ENCODE results near the gene EZH2. TPM values are rescaled to one million over a fixed set of nuclear protein-coding genes. Genes with fewer than 3 reads are reported as not detected.

EZH2 gene
- total RNA-seq, 2 donors from 2014 or later, result 73.2 to 77.5 TPM

- Mint-ChIP-seq H3K9me3 (no peaks in the 10 kb centered on the region), H3K27me3 (no peaks in the 10 kb centered on the region), H3K27ac (no peak overlapping the region), H3K4me3 (no peak overlapping the region), H3K36me3 (ENCODE audit: low read depth) (peaks cover 90% of the 10 kb centered on the region), H3K4me1 (no peaks in the 10 kb centered on the region)
- no peak for ATAC-seq (replicated peaks)
These were observed 59.2 kb downstream of the EZH2 start for GRCh38 chr7:148824864-148825263.

GRCh38 chr7:148821422-148821821 is 62.7 kb downstream of the EZH2 start:
- H3K27ac Mint-ChIP-seq, result no peak overlapping the region
- H3K4me3 Mint-ChIP-seq, result no peak overlapping the region
- H3K36me3 Mint-ChIP-seq (ENCODE audit: low read depth), result peaks cover 91% of the 10 kb centered on the region
- no peaks in the 10 kb centered on the region for H3K27me3 Mint-ChIP-seq
- no peaks in the 10 kb centered on the region for H3K9me3 Mint-ChIP-seq
- no peak for ATAC-seq (replicated peaks)
- no peaks in the 10 kb centered on the region for H3K4me1 Mint-ChIP-seq

GRCh38 chr7:148819697-148820360 is 64.3 kb downstream of the EZH2 start:
- Mint-ChIP-seq H3K4me3 (no peak overlapping the region), H3K27ac (no peak overlapping the region), H3K27me3 (no peaks in the 10 kb centered on the region), H3K9me3 (no peaks in the 10 kb centered on the region), H3K36me3 (ENCODE audit: low read depth) (peaks cover 91% of the 10 kb centered on the region), H3K4me1 (no peaks in the 10 kb centered on the region)
- ATAC-seq (replicated peaks), result no peak

- ATAC-seq (replicated peaks), result no peak
- H3K27me3 Mint-ChIP-seq, result no peaks in the 10 kb centered on the region
- no peak overlapping the region for H3K27ac Mint-ChIP-seq
- H3K9me3 Mint-ChIP-seq, result no peaks in the 10 kb centered on the region
- H3K36me3 Mint-ChIP-seq (ENCODE audit: low read depth), result peaks cover 99% of the 10 kb centered on the region
- H3K4me1 Mint-ChIP-seq, result no peaks in the 10 kb centered on the region
- no peak overlapping the region for H3K4me3 Mint-ChIP-seq
These were observed 68.5 kb downstream of the EZH2 start for GRCh38 chr7:148815612-148816011.

GRCh38 chr7:148814922-148815559 is 69.0 kb downstream of the EZH2 start:
- no peak overlapping the region for H3K4me3 Mint-ChIP-seq
- H3K27me3 Mint-ChIP-seq, result no peaks in the 10 kb centered on the region
- H3K4me1 Mint-ChIP-seq, result no peaks in the 10 kb centered on the region
- peaks cover 100% of the 10 kb centered on the region for H3K36me3 Mint-ChIP-seq (ENCODE audit: low read depth)
- no peaks in the 10 kb centered on the region for H3K9me3 Mint-ChIP-seq
- no peak overlapping the region for H3K27ac Mint-ChIP-seq
- no peak for ATAC-seq (replicated peaks)

DNA sequence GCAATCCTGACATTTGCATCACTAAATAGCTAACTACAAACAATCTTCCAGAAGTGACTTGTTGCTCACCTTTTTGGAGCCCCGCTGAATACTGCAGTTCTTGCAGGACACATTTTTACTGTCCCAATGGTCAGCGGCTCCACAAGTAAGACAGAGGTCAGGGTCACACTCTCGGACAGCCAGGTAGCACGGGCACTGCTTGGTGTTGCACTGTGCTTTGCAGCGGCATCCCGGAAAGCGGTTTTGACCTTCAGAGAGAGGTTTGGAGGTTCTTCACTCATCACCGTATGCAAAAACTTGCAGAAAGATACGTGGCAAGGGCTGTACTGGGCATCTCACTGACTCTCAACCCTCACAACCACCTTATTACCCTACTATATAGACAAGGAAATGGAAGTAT is 70.2 kb downstream of the EZH2 start:
- Mint-ChIP-seq H3K4me3 (no peak overlapping the region), H3K36me3 (ENCODE audit: low read depth) (peaks cover 100% of the 10 kb centered on the region), H3K9me3 (no peaks in the 10 kb centered on the region), H3K4me1 (no peaks in the 10 kb centered on the region), H3K27me3 (no peaks in the 10 kb centered on the region), H3K27ac (no peak overlapping the region)
- no peak for ATAC-seq (replicated peaks)

- peak overlapping the region; percentile 24 for H3K27ac Mint-ChIP-seq
- no peaks in the 10 kb centered on the region for H3K9me3 Mint-ChIP-seq
- H3K4me1 Mint-ChIP-seq, result no peaks in the 10 kb centered on the region
- no peak overlapping the region for H3K4me3 Mint-ChIP-seq
- ATAC-seq (replicated peaks), result no peak
- no peaks in the 10 kb centered on the region for H3K27me3 Mint-ChIP-seq
- H3K36me3 Mint-ChIP-seq (ENCODE audit: low read depth), result peaks cover 100% of the 10 kb centered on the region
These were observed 72.2 kb downstream of the EZH2 start for GRCh38 chr7:148811892-148812291.

GRCh38 chr7:148809856-148810255 is 74.2 kb downstream of the EZH2 start:
- Mint-ChIP-seq H3K4me1 (no peaks in the 10 kb centered on the region), H3K4me3 (no peak overlapping the region), H3K27ac (peak overlapping the region; percentile 45), H3K27me3 (no peaks in the 10 kb centered on the region), H3K36me3 (ENCODE audit: low read depth) (peaks cover 100% of the 10 kb centered on the region), H3K9me3 (no peaks in the 10 kb centered on the region)
- no peak for ATAC-seq (replicated peaks)

GRCh38 chr7:148807436-148807835 is 76.7 kb downstream of the EZH2 start:
- no peaks in the 10 kb centered on the region for H3K9me3 Mint-ChIP-seq
- H3K27me3 Mint-ChIP-seq, result no peaks in the 10 kb centered on the region
- no peak overlapping the region for H3K27ac Mint-ChIP-seq
- no peak overlapping the region for H3K4me3 Mint-ChIP-seq
- ATAC-seq (replicated peaks), result no peak
- H3K4me1 Mint-ChIP-seq, result no peaks in the 10 kb centered on the region
- H3K36me3 Mint-ChIP-seq (ENCODE audit: low read depth), result peaks cover 78% of the 10 kb centered on the region

DNA sequence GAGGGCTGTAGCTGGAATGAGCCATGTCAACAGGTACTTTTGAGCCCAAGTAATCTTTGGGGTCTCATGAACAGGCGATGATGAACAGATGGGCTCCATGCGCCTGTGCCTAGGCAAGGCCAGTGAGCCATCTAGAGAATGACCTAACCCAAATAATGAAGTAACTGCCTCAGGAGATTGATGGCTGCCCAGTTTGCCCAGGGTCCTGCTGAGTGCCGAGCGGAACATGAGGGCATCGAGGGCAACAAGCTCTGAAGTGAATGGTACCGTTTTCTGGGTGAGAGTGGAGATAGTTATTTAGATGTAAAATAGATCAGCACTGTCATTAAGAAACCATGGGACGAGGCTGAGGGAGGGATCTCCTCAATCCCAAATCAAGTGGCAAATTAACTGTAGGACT is 77.9 kb downstream of the EZH2 start:
- Mint-ChIP-seq H3K9me3 (no peaks in the 10 kb centered on the region), H3K27ac (peak overlapping the region; percentile 29), H3K4me3 (no peak overlapping the region), H3K36me3 (ENCODE audit: low read depth) (peaks cover 78% of the 10 kb centered on the region), H3K27me3 (no peaks in the 10 kb centered on the region), H3K4me1 (no peaks in the 10 kb centered on the region)
- ATAC-seq (replicated peaks), result no peak

GRCh38 chr7:148804343-148805235 is 79.5 kb downstream of the EZH2 start:
- Mint-ChIP-seq H3K4me1 (no peaks in the 10 kb centered on the region), H3K36me3 (ENCODE audit: low read depth) (peaks cover 78% of the 10 kb centered on the region), H3K27ac (no peak overlapping the region)

DNA sequence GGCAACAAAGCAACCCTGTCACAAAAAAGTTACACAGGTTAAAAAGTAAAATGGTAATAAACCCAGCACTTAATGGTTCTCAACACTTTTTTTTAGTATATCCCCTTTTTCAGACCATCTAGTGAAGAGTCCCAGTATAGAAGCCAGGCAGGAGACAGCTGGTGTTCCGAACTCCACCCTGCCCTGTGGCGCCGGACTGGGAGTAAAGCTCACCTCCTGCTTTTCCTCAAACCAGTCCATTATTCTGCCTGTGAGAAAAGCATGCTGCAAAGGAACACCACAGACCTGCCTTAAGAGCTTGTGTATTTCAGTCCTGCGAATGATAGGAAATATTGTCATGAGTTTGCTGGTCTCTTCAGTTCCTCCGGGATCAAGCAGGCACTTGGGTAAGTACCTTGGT is 81.0 kb downstream of the EZH2 start:
- H3K4me3 Mint-ChIP-seq, result no peak overlapping the region
- peaks cover 78% of the 10 kb centered on the region for H3K36me3 Mint-ChIP-seq (ENCODE audit: low read depth)
- no peaks in the 10 kb centered on the region for H3K9me3 Mint-ChIP-seq
- no peaks in the 10 kb centered on the region for H3K4me1 Mint-ChIP-seq
- H3K27ac Mint-ChIP-seq, result peak overlapping the region; percentile 43
- no peaks in the 10 kb centered on the region for H3K27me3 Mint-ChIP-seq
- no peak for ATAC-seq (replicated peaks)

More at GRCh38 chr7:148804343-148805235, 79.5 kb downstream of the EZH2 start:
- no peak overlapping the region for H3K4me3 Mint-ChIP-seq
- H3K9me3 Mint-ChIP-seq, result no peaks in the 10 kb centered on the region
- H3K27me3 Mint-ChIP-seq, result no peaks in the 10 kb centered on the region
- ATAC-seq (replicated peaks), result no peak

- Mint-ChIP-seq H3K27me3 (no peaks in the 10 kb centered on the region), H3K27ac (peak overlapping the region; percentile 24), H3K9me3 (no peaks in the 10 kb centered on the region), H3K4me1 (no peaks in the 10 kb centered on the region), H3K36me3 (ENCODE audit: low read depth) (peaks cover 78% of the 10 kb centered on the region), H3K4me3 (no peak overlapping the region)
- ATAC-seq (replicated peaks), result no peak
These were observed 82.0 kb downstream of the EZH2 start for GRCh38 chr7:148802101-148802493.

- Mint-ChIP-seq H3K4me1 (no peaks in the 10 kb centered on the region), H3K27ac (no peak overlapping the region), H3K4me3 (no peak overlapping the region), H3K36me3 (ENCODE audit: low read depth) (peaks cover 78% of the 10 kb centered on the region), H3K27me3 (no peaks in the 10 kb centered on the region), H3K9me3 (no peaks in the 10 kb centered on the region)
- ATAC-seq (replicated peaks), result no peak
These were observed 83.4 kb downstream of the EZH2 start for GRCh38 chr7:148800677-148801076.

Measured in activated T-helper 17 cell treated with anti-CD3 and anti-CD28 coated beads, Interleukin-2, amount 50 U/mL, for 72 hours (primary cell).